ENCODE measurements around the gene CAMK1.

DNA sequence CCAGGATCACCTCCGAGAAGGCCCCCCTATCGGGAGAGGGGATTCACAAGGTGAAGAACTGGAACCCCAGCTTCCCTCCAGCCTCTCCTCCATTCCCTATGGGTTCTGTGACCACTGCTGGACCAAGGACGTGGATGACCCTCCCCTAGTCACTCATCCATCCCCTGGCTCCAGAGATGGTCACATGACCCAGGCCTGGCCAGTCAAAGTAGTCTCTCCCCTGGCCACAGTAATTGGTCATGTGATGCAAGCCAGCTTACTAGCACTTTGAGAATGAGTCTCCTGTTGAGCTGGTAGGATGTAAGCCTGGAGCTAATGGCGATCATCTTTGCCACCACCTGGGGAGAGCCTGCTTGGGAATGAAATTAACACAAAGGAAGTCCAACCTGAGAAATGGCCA, 3.9 kb downstream of the CAMK1 start:
- TF ChIP-seq EZH2 (IDR thresholded peaks at IDR 0.05; ENCODE audit: borderline replicate concordance, low read length) (no peak), CTCF (IDR thresholded peaks at IDR 0.05; ENCODE audit: low read length) (no peak)
